ENCODE results near the gene ZNF135.
A peak's percentile ranks its signal among the peaks of the same experiment; 100 is the strongest.

ZNF135 gene

DNA sequence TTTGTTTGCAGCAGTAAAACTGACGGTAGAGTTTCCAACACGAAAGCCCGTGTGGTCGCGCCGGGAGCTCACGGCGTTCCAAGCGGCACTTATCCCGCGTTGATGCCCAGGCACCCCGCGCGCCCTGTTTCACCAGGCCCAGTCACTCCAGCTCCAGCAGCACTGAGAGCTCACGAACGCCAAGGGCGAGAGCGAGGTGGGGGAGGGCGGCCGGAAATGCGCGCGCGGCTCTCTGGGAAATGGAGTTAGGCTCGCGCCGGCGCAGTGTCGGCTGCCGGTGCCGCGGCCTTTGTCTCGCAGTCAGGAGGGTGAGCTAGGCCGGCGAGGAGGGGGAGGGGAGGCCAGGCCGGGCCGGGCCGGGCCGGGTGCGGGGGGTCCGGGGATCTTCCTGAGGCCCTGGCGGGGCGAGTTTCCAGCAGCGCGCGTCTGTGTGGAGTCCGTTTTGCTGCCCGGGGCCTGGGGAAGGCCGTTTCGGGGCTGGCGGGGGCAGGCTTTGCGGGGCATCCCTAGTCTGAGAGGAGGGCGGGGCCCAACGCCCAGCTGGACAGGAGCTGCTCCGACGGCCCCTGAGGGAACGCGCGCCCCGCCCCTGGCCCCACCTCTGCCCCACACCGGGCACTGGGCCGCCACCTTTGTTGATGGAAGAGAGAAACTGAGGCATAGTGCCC lies at the start of gene ZNF135:
TSS of gene ZNF135 (plus strand) at position 280 of the 668 bp plus-strand sequence. CDS start 721 bp downstream, outside the sequence.
- DNase-seq, result peak; percentile 90

DNA sequence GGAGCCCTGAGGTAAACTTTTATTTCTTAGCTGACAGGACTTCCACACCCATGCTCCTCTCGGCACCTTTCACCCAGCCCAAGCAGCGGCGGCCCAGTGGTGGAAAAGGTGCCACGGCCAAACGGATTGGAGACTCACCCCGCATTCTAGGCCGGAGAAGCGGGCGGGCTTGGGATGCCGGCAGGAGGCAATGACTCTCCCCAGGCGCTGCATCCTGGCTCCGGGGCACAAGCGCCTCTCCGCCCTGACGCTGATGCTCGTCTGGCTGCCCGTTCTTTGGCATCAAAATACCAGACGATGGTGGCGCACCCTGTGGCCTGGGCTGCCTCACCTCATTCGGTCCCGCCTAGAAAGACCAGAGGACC lies 49.8 kb upstream of the ZNF135 start:
- no peak for DNase-seq

DNA sequence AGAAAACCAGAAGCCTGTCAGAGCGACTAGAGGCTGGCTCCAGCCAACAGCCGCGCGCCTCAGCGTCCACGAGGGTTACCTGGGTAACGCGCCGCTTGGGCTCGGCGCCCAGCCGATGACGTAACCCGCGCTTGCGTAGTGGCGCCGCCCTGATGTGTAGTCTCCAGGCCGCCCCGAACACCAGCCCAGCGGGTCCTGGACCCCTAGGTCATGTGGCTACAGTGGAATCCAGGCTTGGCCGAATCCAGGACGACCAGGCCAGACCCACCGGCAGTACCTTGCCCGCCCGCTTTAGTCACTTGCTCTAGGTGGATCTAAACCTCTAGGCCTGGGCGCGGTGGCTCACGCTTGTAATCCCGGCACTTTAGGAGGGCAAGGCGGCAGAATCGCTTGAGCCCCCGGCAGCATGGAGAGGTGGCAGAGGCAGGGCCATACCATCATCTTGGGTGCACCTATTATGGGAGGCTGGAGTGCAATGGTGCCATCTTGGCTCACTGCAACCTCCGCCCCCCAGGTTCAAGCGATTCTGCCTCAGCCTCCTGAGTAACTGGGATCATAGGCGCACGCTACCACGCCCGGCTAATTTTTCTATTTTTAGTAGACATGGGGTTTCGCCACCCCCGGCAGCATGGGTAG lies 49.3 kb upstream of the ZNF135 start:
- DNase-seq, result peak; percentile 90

DNA sequence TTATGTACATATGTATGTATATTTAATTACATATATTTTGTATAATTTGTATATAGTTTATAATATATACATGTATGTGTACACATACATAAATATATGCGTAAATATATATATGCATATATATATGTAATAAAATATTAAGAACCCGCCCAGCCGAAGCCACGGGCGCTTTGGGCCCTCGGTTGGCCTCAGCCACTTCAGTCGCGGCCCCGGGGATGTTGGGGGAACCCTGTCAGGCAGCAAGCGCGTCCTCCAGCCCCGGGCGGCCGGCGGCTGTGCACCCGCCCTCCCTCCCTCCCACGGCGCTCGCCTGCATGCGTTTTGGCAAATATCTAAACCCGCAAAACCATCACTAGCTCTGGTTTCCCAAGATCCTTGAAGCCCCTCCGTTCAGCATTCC lies 48.6 kb upstream of the ZNF135 start:
- no peak for DNase-seq

DNA sequence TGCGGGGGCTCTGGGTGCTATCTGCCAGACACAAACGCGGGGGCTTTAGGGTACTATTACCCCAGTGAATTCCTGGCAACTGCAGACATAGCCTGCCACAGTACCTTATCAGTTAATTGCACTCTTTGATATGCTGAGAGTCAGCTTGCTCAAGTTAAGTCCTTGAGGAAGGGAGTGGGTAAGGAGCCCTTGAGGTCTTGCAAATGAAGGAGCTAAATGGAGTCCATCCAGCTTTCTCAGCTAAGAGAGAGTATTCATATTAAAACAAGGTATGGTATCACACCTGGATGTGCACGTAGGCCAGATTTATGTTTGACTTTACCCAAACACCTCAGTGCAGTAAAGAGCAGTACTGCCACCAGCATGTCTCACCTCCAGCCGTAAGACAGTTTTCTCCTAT lies 44.9 kb upstream of the ZNF135 start:
- DNase-seq, result no peak

DNA sequence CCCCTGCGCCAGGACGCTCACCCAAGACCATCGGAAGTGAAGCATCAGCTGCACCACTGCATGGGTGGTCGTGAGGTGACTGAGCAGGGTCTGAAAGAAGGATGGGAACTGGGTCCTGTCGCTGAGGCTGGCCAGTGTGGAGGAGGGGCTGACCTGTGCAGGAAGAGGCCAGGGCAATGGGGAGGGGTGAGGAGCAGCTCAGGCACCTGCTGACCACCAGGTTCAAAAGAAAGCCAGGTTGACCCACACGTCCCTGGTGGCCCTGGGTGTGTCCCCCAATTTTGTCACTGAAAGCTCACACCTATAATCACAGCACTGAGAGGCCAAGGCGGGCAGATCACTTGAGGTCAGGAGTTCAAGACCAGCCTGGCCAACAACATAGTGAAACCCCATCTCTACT lies 39.0 kb upstream of the ZNF135 start:
- DNase-seq, result no peak

DNA sequence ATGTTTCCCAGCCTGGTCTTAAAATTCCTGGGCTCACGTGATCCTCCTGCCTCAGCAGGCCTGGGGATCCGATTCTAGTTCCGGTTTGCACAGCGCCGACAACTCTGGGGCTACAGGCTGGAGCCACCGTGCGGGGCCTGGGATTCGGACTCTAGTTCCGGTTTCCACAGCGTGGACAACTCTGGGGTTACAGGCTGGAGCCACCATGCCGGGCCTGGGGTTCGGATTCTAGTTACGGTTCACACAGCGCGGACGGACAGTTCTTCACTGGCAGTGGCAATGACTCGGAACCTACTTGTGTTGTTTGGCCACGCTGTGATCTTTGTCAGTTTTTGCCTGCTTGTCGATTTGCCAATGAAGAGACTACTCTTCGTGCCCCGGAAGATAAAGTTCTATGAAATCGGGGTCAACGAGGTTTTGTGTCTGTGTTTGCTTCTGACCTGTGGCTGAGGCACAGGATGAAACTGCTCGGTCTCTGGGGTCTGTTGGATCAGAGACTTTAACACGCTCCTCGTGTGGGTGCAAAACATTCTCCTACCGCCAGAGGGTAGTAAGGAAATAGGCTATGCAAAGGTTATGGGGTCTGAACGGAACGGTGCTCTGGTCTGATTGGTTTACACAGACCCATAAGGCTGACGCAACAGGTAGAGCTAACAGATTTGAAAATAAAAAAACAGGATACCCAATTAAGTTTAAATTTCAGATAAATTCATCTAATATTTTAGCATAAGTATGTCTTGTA lies 37.4 kb upstream of the ZNF135 start:
- DNase-seq, result peak; percentile 73

DNA sequence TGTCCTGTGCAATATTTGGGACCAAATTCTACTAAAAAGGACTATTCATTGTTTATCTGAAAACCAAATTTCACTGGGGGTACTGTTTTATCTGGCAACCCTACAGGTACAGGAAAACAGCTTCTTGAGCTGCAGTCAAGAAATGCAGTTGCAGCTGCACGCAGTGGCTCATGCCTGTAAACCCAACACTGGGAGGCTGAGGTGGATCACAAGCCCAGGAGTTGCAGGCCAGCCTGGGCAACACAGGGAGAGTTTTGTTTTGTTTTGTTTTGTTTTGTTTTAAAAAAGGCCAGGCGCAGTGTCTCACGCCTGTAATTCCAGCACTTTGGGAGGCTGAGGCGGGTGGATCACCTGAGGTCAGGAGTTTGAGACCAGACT lies 36.8 kb upstream of the ZNF135 start:
- no peak for DNase-seq

DNA sequence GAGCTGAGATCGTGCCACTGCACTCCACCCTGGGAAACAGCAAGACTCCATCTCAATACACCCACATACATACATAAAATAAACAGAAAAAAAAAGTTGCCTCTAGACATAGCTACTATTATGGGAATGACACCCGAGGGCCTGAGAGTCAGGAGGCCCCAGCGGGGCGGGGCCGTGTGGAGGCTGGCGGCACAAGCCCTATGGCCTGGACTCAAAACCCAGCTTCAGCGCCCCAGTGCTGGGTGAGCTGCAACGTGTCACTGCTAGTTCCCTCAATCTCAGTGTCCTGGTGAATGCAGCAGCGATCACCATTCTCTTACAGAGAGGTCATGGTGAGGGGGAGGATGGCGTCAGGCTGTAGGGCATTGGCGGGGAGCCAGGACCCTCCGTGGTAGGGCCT lies 34.4 kb upstream of the ZNF135 start:
- no peak for DNase-seq

DNA sequence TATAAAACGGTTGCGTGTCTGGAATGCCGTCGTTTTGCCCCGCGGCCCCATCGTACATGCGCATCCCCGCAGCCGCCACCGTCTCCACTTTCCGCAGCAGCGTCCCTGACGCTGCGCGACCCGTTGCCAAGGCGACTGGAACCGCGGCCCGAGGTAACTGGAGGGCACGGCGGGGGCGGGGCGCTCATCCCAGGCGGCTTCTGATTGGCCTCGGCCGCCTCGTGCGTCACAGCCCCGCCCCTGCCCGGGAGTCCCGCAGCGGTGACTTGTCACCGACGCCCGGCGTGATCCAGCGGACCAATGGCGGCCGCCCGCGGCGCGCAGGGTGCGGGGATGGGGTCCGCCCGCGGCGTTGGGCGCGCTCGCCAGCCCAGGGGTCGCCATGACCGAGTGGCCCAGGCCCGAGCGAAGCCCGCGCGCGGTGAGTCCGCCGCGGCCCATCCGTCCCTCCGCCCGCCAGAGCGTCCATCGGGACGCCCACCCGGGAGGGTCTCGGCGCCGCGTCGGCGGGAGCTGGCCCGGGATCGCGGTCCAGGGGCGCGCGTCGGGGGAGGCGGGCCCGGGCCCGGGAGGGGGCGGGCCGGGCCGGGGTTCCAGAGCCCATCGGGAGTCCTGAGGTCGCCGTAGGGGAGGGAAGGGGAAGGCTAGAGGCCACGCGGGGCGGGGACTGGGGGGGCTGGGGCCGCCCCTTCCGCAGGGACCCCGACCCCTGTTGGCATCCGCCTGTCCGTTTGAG lies 25.2 kb upstream of the ZNF135 start, which contains the start of gene ZSCAN1:
TSS of gene ZSCAN1 (plus strand) at position 285 of the 736 bp plus-strand sequence. CDS start 3,812 bp downstream, outside the sequence.
- DNase-seq, result peak; percentile 95

DNA sequence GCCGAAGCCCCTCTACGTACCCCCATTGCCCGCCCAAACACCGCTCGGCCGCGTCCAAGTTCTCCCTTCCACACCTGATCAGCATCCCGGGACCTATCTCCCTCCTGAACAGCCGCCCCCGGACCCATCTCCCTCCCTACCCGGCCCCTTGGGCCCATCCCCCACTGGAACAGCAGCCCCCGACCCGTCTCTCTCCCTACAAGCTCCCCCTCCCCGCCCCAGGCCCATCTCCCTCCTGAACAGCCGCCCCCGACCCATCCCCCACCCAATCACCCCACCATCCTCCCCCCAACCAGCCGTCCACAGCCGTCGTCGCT lies 24.6 kb upstream of the ZNF135 start:
- DNase-seq, result no peak

DNA sequence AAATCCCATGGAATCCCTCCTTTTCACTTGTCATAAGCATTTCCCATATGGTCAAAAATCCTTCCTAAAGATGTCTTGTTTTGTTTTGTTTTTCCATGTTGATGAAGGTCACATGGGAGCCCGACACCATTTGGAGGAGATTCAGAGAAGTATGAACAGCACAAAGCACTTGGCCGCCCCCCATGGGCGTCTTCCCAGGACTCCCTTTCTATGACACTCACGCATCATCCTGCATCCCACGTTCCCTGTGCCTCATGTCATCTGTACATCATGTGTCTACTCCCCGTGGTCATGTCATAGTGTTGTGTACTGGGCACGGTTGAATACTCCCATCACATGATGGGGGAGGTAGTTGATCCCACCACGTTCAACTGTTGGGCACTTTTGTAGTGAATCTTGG lies 23.2 kb upstream of the ZNF135 start:
- DNase-seq, result no peak

DNA sequence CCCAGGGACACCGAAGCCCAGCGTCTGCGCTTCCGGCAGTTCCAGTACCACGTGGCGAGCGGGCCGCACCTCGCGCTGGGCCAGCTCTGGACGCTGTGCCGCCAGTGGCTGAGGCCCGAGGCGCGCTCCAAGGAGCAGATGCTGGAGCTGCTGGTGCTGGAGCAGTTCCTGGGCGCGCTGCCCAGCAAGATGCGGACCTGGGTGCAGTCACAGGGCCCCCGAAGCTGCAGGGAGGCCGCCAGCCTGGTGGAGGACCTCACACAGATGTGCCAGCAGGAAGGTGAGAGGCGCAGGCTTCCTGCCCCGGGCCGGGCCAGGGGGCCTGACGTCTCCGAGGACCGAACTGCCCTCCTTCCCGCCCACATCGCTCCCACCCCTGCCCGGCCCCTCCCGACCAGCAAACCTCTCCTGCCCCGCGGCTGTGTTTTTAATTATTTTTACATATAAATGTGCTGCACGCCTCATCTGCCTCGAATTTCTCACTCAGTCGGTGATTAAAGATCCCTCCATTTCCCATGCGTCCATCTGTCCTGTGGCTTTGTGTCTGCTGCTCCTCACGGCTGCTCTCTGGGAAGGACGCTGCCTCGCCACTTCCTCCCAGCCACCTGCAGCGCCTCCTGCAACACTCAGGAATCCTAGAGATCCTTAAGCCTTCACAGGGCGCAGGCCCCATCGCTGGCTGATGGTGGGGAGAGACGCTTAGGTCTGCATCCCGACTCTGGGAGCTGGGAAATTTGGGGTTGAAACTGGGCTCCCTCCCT lies 21.0 kb upstream of the ZNF135 start:
- DNase-seq, result peak; percentile 24

DNA sequence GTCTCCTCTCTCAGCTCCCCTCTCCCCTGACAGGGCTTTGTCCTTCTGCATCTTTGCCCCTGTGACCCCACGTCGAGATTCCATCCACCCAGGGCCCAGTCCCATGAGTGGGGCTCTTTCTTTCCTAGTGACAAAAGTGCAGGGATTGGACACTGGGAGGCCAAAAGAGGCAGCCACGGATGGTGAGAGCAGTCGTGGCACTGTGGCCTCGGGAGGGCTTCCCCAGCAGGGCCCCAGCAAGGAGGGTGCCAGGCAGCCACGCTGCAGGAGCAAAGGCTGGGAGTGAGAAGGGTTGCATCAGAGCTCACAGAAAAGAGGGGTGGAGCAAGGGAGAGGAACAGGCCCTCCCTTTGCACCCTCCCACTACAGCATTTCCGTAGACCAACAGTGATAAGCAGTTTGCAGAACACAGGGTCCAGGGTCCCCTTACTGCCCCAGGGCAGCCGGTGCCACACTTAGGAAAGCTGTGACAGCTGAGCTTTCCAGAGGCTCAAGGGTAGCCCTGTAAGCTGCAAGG lies 20.3 kb upstream of the ZNF135 start:
- no peak for DNase-seq

DNA sequence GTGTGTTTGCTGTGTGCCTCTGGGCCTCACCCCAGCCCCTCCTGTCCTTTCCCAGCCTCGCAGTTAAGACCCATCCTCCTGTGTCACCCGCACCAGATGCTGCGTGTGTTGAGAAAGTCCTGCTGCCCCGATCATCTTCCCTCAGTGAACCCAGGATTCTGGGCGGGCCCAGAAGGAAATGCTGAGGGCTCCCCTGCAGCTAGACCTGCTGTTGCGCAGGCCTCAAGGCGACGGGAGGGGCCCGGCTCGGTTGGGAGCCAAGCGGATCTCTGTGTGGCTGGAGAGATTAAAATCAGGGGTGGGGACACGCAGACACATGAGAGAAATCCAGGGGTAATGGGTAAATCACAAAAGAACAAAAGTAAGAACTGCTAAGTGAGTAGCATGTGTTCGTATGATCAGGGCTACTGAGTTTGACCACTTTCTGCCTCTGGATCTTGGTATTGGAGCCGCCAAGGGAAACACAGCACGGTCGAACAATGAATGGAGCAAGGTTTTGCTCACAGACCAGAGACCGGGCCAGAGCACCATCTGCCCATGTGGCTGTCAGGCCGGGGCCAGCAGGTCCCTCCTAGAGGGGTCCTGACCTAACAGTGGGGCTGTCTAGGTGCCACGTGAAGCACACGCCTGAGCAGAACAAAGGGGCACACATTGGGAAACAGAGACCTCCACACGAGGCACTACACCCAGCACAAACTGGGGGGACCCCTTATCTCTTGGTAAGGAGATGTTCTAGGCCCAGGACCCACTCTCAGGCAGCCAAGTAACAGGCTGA lies 18.1 kb upstream of the ZNF135 start:
- no peak for DNase-seq

DNA sequence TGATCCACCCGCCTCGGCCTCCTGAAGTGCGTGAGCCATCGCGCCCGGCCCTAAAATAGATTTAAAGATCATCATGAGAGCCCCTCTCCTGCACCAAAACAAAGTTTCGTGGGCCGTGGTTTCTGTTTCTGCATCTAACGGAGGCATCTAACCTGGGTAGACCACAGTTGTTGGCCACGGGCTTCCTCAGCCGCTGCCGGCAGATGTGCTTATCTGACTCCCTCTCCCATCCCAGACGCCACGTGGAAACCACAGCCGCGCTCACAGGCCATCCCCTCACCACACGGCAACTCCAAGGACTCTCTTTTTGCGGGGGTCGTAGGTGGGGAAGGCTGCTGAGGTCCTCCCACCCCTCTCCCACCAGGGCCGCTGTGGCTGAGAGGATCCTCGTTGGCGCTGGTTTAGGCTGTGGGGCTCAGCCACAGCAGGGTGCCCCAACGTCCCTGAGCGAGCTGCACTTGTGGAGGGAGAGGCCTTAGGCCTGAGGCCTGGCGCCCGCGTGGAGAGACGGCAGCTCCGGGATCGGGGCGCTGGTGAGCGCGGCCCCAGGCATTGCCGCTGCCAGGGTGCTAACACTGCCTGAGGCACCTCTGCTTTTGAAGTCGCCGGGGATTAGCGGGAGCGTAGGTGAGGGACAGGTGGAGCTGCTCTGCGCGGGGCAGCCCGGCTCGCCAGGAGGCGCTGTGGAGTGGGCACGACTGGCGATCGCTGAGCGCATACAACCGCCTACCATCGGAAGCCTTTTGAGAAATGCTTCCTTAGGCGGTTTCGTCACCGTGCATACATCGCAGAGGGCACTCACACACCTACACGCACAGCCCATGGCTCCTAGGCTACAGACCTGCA lies 16.4 kb upstream of the ZNF135 start:
- no peak for DNase-seq

DNA sequence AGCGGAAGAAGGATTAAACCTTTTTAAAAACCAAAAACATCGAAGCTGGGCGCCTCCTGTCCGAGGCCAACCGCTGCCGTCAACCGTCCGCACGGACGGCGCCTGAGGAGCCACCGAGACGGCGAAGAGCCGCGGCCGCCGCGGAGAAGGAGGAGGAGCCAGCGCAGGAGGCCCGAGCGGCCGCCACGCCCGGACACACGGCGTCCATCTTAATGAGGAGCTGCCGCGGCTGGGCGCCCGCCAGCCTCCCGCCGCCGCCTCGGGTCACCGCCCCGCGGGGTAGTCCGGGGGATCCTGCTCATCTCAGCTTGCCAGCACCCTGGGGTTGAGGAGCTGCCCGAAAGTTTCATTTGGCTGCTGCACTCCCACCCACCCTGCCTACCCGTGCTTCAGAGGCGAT lies 14.7 kb upstream of the ZNF135 start:
- no peak for DNase-seq

DNA sequence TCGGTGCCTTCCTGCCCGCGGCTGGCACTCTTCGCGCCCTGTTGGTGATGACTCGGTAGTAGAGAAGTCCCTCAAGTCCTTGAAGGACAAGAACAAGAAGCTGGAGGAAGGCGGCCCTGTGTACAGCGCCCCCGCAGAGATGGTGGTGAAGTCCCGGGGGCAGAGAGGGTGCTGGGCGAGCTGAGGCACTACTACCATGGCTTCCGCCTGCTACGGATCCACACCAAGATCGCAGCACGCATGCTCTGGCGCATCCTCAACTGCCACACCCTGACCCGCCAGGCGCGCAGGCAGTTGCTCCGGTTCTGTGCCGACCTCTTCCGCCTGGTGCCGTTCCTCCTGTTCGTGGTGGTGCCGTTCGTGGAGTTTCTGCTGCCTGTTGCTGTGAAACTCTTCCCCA lies 14.2 kb upstream of the ZNF135 start:
- DNase-seq, result no peak

DNA sequence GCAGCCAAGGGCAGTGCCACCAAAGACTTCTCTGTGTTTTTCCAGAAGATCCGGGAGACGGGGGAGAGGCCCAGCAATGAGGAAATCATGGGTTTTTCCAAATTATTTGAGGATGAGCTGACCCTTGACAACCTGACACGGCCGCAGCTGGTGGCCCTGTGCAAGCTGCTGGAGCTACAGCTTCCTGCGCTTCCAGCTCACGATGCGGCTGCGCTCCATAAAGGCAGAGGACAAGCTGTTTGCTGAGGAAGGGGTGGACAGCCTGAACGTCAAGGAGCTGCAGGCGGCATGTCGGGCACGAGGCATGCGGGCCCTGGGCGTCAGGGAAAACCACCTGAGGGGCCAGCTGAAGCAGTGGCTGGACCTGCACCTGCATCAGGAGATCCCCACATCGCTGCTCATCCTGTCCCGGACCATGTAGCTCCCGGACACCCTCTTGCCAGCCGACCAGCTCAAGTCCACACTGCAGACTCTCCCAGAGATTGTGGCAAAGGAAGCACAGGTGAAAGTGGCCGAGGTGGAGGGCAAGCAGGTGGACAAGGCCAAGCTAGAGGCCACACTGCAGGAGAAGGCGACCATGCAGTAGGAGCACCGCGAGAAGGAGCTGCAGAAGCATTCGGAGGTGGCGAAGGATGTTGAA lies 13.6 kb upstream of the ZNF135 start:
- no peak for DNase-seq

DNA sequence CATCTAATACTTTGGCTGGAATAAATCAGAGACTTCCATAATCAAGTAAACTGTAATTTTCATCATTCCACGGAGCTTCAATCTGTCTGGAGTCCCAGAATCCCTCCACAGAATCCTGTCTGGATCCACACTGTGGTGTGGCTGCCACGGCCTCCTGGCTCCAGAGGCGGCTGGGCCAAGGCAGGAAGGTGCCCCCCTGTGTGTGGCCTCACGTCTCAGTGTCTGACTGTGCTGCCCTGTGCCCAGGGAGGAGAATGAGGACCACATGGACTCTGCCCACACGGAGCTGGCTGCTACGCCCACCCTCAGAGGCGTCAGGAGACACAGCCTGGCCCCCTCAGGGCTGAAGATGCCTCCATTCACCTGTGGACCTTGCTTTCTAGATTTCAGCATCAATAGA lies 12.2 kb upstream of the ZNF135 start:
- no peak for DNase-seq
